ENCODE results near the gene NBEAL2.

Gene NBEAL2

DNA sequence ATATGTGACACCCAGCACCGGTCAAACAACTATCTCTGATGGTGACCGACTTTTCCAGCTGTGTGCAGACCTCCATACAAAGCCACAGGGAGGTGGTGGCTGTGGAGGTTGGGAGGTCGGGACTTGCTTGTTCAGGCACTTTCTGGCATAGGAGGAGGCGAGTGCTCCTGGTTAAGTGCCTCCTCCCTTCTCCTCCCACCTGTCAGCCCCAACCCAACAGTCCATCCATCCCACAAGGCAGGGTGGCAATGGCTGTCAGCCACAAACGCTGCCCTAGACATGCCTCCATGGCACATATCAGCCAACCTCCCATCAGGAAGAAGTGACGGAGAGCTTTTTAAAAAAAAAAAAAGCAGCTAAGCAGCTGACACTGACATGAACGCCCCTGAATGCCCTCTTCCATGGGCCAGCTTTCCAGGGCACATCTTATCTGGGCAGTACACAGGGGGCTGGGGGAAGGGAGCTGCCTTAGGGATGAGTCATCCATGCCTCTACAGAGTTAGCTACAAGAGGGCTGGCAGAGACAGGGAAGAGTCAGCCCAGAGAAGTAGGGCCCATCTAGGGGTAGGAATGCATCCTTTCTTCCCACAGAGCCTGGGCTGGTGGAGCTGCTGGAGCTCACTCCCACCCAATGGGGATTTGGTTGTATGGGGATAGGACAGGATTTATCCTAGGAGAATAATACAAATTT, 44.2 kb upstream of the NBEAL2 start (continued):
- TF ChIP-seq IKZF3 (tag by site-specific recombination; IDR thresholded peaks at IDR 0.05) (peak; percentile 74), KLF10 (tag by site-specific recombination; IDR thresholded peaks at IDR 0.05) (0 out of 2 replicates have a peak, but pooled peaks have one; percentile 23), ZNF548 (tag by site-specific recombination; IDR thresholded peaks at IDR 0.05) (no peak), OVOL3 (tag by site-specific recombination; IDR thresholded peaks at IDR 0.05) (no peak), TRIM28 (IDR thresholded peaks at IDR 0.05; ENCODE audit: borderline replicate concordance, low read length) (no peak), ZBTB48 (tag by site-specific recombination; IDR thresholded peaks at IDR 0.05) (peak; percentile 76), ZIC2 (tag by site-specific recombination; IDR thresholded peaks at IDR 0.05) (0 out of 2 replicates have a peak, but pooled peaks have one; percentile 32), KLF16 (tag by site-specific recombination; IDR thresholded peaks at IDR 0.05) (no peak), SETDB1 (IDR thresholded peaks at IDR 0.05; ENCODE audit: insufficient read length, low read length) (no peak), ZFP41 (tag by site-specific recombination; IDR thresholded peaks at IDR 0.05; ENCODE audit: borderline replicate concordance) (no peak), ZNF37A (tag by site-specific recombination; IDR thresholded peaks at IDR 0.05) (no peak), ZNF416 (tag by site-specific recombination; IDR thresholded peaks at IDR 0.05) (no peak), KLF9 (tag by site-specific recombination; IDR thresholded peaks at IDR 0.05; ENCODE audit: low read depth) (no peak), ZNF629 (tag by site-specific recombination; IDR thresholded peaks at IDR 0.05) (peak; percentile 45; the same call in 1 of the 2 replicates), ZNF561 (tag by site-specific recombination; IDR thresholded peaks at IDR 0.05; ENCODE audit: borderline replicate concordance) (0 out of 2 replicates have a peak, but pooled peaks have one; percentile 32), ZNF544 (tag by site-specific recombination; IDR thresholded peaks at IDR 0.05) (no peak), ZBTB1 (tag by site-specific recombination; IDR thresholded peaks at IDR 0.05) (no peak), ZNF600 (tag by site-specific recombination; IDR thresholded peaks at IDR 0.05) (peak; percentile 32; the same call in 1 of the 2 replicates), ZNF621 (tag by site-specific recombination; IDR thresholded peaks at IDR 0.05) (no peak), ZNF658 (tag by site-specific recombination; IDR thresholded peaks at IDR 0.05) (no peak), SP2 (tag by site-specific recombination; IDR thresholded peaks at IDR 0.05) (no peak), ZNF221 (tag by site-specific recombination; IDR thresholded peaks at IDR 0.05; ENCODE audit: borderline replicate concordance) (no peak), ZNF555 (tag by site-specific recombination; conservative IDR thresholded peaks at IDR 0.05) (no peak), ZNF48 (tag by site-specific recombination; IDR thresholded peaks at IDR 0.05) (no peak), ZFP3 (tag by site-specific recombination; IDR thresholded peaks at IDR 0.05; ENCODE audit: low read depth) (no peak), YY1 (tag by site-specific recombination; IDR thresholded peaks at IDR 0.05) (no peak), ZNF223 (tag by site-specific recombination; IDR thresholded peaks at IDR 0.05) (no peak), ZNF350 (tag by site-specific recombination; IDR thresholded peaks at IDR 0.05) (no peak), ZNF280D (tag by site-specific recombination; IDR thresholded peaks at IDR 0.05) (no peak), ZNF274 (IDR thresholded peaks at IDR 0.05; ENCODE audit: low read length) (no peak), ZNF274 (tag by site-specific recombination; IDR thresholded peaks at IDR 0.05; ENCODE audit: borderline replicate concordance) (no peak)
- TF ChIP-seq, protein P1, sequence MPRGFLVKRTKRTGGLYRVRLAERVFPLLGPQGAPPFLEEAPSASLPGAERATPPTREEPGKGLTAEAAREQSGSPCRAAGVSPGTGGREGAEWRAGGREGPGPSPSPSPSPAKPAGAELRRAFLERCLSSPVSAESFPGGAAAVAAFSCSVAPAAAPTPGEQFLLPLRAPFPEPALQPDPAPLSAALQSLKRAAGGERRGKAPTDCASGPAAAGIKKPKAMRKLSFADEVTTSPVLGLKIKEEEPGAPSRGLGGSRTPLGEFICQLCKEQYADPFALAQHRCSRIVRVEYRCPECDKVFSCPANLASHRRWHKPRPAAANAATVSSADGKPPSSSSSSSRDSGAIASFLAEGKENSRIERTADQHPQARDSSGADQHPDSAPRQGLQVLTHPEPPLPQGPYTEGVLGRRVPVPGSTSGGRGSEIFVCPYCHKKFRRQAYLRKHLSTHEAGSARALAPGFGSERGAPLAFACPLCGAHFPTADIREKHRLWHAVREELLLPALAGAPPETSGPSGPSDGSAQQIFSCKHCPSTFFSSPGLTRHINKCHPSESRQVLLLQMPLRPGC (tag by site-specific recombination; IDR thresholded peaks at IDR 0.05) = peak; percentile 59; the same call in 1 of the 2 replicates
- TF ChIP-seq, protein P2, sequence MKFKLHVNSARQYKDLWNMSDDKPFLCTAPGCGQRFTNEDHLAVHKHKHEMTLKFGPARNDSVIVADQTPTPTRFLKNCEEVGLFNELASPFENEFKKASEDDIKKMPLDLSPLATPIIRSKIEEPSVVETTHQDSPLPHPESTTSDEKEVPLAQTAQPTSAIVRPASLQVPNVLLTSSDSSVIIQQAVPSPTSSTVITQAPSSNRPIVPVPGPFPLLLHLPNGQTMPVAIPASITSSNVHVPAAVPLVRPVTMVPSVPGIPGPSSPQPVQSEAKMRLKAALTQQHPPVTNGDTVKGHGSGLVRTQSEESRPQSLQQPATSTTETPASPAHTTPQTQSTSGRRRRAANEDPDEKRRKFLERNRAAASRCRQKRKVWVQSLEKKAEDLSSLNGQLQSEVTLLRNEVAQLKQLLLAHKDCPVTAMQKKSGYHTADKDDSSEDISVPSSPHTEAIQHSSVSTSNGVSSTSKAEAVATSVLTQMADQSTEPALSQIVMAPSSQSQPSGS (tag by site-specific recombination; IDR thresholded peaks at IDR 0.05; ENCODE audit: low read depth) = no peak
- TF ChIP-seq, protein P3, sequence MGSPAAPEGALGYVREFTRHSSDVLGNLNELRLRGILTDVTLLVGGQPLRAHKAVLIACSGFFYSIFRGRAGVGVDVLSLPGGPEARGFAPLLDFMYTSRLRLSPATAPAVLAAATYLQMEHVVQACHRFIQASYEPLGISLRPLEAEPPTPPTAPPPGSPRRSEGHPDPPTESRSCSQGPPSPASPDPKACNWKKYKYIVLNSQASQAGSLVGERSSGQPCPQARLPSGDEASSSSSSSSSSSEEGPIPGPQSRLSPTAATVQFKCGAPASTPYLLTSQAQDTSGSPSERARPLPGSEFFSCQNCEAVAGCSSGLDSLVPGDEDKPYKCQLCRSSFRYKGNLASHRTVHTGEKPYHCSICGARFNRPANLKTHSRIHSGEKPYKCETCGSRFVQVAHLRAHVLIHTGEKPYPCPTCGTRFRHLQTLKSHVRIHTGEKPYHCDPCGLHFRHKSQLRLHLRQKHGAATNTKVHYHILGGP (tag by site-specific recombination; IDR thresholded peaks at IDR 0.05) = no peak

Data from HEK293 (cell line).